Measurements from ENCODE around the gene SPATA12. TPM values are rescaled to one million over a fixed set of nuclear protein-coding genes. Genes with fewer than 3 reads are reported as not detected.

Gene SPATA12
- total and polyA plus RNA-seq, 2 of the 8 experiments (the other 6 are each of a cell fraction or from before 2014, with no cell fraction given), result 0.19 to 0.97 TPM

GRCh38 chr3:57059411-57059810, 1.1 kb upstream of the SPATA12 start:
- Histone ChIP-seq H2AK5ac (ENCODE audit: low read depth, low read length) (0 out of 2 replicates have a peak overlapping the region, but pooled peaks have one; percentile 33), H3K14ac (ENCODE audit: insufficient read length) (no peak overlapping the region), H2AFZ (ENCODE audit: low read length) (no peak overlapping the region), H3K9ac (replicated peaks in 1 of 4; ENCODE audit: extremely low read depth in 1 of 4, low read depth in 3 of 4, low read length in 3 of 4) (no peak overlapping the region), H3K79me1 (ENCODE audit: low read depth, low read length) (peaks cover 3% of the 10 kb centered on the region; the same call in 1 of the 2 replicates), H3K4ac (replicated peaks; ENCODE audit: insufficient read length, low read depth, low read length) (no peak overlapping the region), H3K23ac (ENCODE audit: insufficient read length) (no peak overlapping the region), H3K9me3 (ENCODE audit: insufficient read depth in 2 of 2, low read depth in 1 of 2, low read length in 1 of 2) (no peaks in the 10 kb centered on the region), H2BK15ac (ENCODE audit: low read length) (no peak overlapping the region), H3K27ac (ENCODE audit: low read depth, low read length) (no peak overlapping the region), H3K4me2 (ENCODE audit: insufficient read depth in 1 of 2, low read depth in 2 of 2, low read length in 2 of 2) (no peak overlapping the region), H3K4me1 (replicated peaks in 1 of 4; ENCODE audit: control insufficient read depth in 3 of 4, insufficient read depth in 4 of 4, low read length in 3 of 4) (peaks cover 0 to 15% (median 8%) of the 10 kb centered on the region in 4 experiments; a peak in 6 of 7 replicates), H3K23me2 (ENCODE audit: low read depth, low read length) (peaks cover 2% of the 10 kb centered on the region; the same call in 1 of the 2 replicates), H4K91ac (replicated peaks; ENCODE audit: insufficient read length, low read length) (no peak overlapping the region), H2BK5ac (ENCODE audit: low read depth, low read length) (no peak overlapping the region), H4K8ac (ENCODE audit: extremely low read depth, insufficient read depth, low read length) (no peak overlapping the region), H3K4me3 (ENCODE audit: extremely low read depth in 1 of 4, insufficient read depth in 2 of 4, low read depth in 3 of 4, low read length in 4 of 4) (no peak overlapping the region), H3K79me2 (ENCODE audit: control insufficient read depth in 1 of 2, insufficient read depth in 2 of 2, low read length in 2 of 2) (no peaks in the 10 kb centered on the region), H3K36me3 (ENCODE audit: control insufficient read depth in 2 of 4, insufficient read depth in 4 of 4, low read length in 3 of 4) (no peaks in the 10 kb centered on the region), H3K56ac (replicated peaks; ENCODE audit: insufficient read length, low read depth, low read length) (no peak overlapping the region), H2BK120ac (replicated peaks; ENCODE audit: low read depth, low read length) (no peak overlapping the region), H3K27me3 (replicated peaks in 1 of 4; ENCODE audit: control insufficient read depth in 3 of 4, extremely low read depth in 1 of 4, insufficient read depth in 3 of 4, low read length in 3 of 4) (no peaks in the 10 kb centered on the region), H4K20me1 (replicated peaks in 1 of 2; ENCODE audit: control insufficient read depth in 1 of 2, insufficient read depth in 2 of 2, low read length in 2 of 2) (no peaks in the 10 kb centered on the region), H4K5ac (ENCODE audit: insufficient read length, low read depth, low read length) (no peak overlapping the region), H2BK12ac (ENCODE audit: low read depth, low read length) (0 out of 2 replicates have a peak overlapping the region, but pooled peaks have one; percentile 75), H3K18ac (ENCODE audit: extremely low read depth, low read length) (no peak overlapping the region), H2BK20ac (ENCODE audit: low read length) (no peak overlapping the region; the same call in 1 of the 2 replicates)
- FAIRE-seq, result no peak
- ChIA-PET CTCF (ENCODE audit: partially characterized antibody) (interaction anchor here (0.5 to 1.4 kb wide), 4 partner anchors 9 to 70 kb away, joined by 3 to 5 read pairs (median 4); no protein-coding TSS in a partner anchor), POLR2A (ENCODE audit: partially characterized antibody) (interaction anchor here (1.3 kb wide), 1 partner anchor 19 kb away, joined by 7 read pairs; no protein-coding TSS in a partner anchor)
- WGBS, 2 experiments (ENCODE audit: extremely low coverage in 1 of 2, insufficient coverage in 1 of 2, insufficient read length in 1 of 2, insufficient replicate concordance in 2 of 2, low coverage in 1 of 2, low lambda C conversion rate in 2 of 2, missing lambda C conversion rate in 1 of 2), result 88% methylated on average over 3 of the region's 3 CpGs; no CpG with 5 or more reads in 1 of the 2 experiments
- DNase-seq (ENCODE audit: low read depth in 1 of 2, low spot score in 2 of 2), result no peak
- no peak for TF ChIP-seq BCL11A (IDR thresholded peaks at IDR 0.05; ENCODE audit: low read depth in 2 of 2, low read length in 2 of 2)
- TF ChIP-seq JUN (IDR thresholded peaks at IDR 0.05; ENCODE audit: low read depth, low read length), result no peak
- no peak for TF ChIP-seq PHF8 (conservative IDR thresholded peaks at IDR 0.05; ENCODE audit: low read depth, low read length)
- TF ChIP-seq EZH2 (IDR thresholded peaks at IDR 0.05; ENCODE audit: low read depth, low read length, severe bottlenecking), result no peak
- no peak for TF ChIP-seq CHD2 (IDR thresholded peaks at IDR 0.05; ENCODE audit: low read length)
- no peak for TF ChIP-seq BACH1 (IDR thresholded peaks at IDR 0.05; ENCODE audit: low read length)
- TF ChIP-seq YY1 (IDR thresholded peaks at IDR 0.05; ENCODE audit: low read depth, low read length), result no peak
- no peak for TF ChIP-seq ATF3 (IDR thresholded peaks at IDR 0.05; ENCODE audit: insufficient read depth, low read depth, low read length)
- no peak for TF ChIP-seq GTF2F1 (IDR thresholded peaks at IDR 0.05; ENCODE audit: borderline replicate concordance, low read depth, low read length)
- no peak for TF ChIP-seq CTCF (IDR thresholded peaks at IDR 0.05; ENCODE audit: control extremely low read depth in 1 of 3, insufficient read depth in 1 of 3, low read depth in 1 of 3, low read length in 3 of 3)
- TF ChIP-seq MAFK (IDR thresholded peaks at IDR 0.05; ENCODE audit: low read depth, low read length), result no peak
